A673 (cell line): ENCODE measurements around the gene BBS2.

Source experiments
- CTCF ChIP-seq: fragments of 300-800, 200-600 bp; sonication (generic); conservative IDR thresholded peaks from 2 replicates; pipeline ENCODE4 v1.5.1; 2017; ENCODE audit warnings: low read depth, mild to moderate bottlenecking, antibody characterized with exemption, low read length, moderate library complexity, mixed read lengths
- EZH2 ChIP-seq: fragments of 200-600 bp; sonication (generic); IDR thresholded peaks from 2 replicates; pipeline ENCODE4 v1.6.1; 2017; ENCODE audit warnings: borderline replicate concordance, low read depth, mild to moderate bottlenecking, mixed read lengths, antibody characterized with exemption, low read length; ENCODE audit not compliant: poor library complexity, severe bottlenecking

GRCh38 chr16:56468800-56469199 is 51.0 kb downstream of the BBS2 start:
- no peak for TF ChIP-seq EZH2
- no peak for TF ChIP-seq CTCF
